Measurements from ENCODE around the gene BNC2.
A peak's percentile ranks its signal among the peaks of the same experiment; 100 is the strongest.

BNC2 gene

GRCh38 chr9:16396389-16396788 is 474.1 kb downstream of the BNC2 start:
- DNase-seq, result no peak

- DNase-seq, result no peak
Observed at GRCh38 chr9:16391369-16391768, 479.1 kb downstream of the BNC2 start.

- DNase-seq, result no peak
Observed at GRCh38 chr9:16387382-16387781, 483.1 kb downstream of the BNC2 start.

GRCh38 chr9:16386827-16387077 is 483.7 kb downstream of the BNC2 start:
- DNase-seq, result no peak

GRCh38 chr9:16386007-16386826 is 484.3 kb downstream of the BNC2 start:
- no peak for DNase-seq

- no peak for DNase-seq
Observed at GRCh38 chr9:16385590-16385989, 484.9 kb downstream of the BNC2 start.

GRCh38 chr9:16384993-16385392 is 485.5 kb downstream of the BNC2 start:
- no peak for DNase-seq

GRCh38 chr9:16377311-16377710 is 493.2 kb downstream of the BNC2 start:
- no peak for DNase-seq

- DNase-seq, result no peak
Observed at GRCh38 chr9:16371306-16371705, 499.2 kb downstream of the BNC2 start.

- DNase-seq, result no peak
Observed at GRCh38 chr9:16370647-16371046, 499.8 kb downstream of the BNC2 start.

GRCh38 chr9:16369427-16369826 is 501.0 kb downstream of the BNC2 start:
- DNase-seq, result no peak

- DNase-seq, result no peak
Observed at GRCh38 chr9:16368237-16369087, 502.0 kb downstream of the BNC2 start.

GRCh38 chr9:16367605-16368231 is 502.8 kb downstream of the BNC2 start:
- DNase-seq, result no peak

GRCh38 chr9:16364347-16364746 is 506.1 kb downstream of the BNC2 start:
- DNase-seq, result peak; percentile 26

GRCh38 chr9:16363916-16364315 is 506.6 kb downstream of the BNC2 start:
- DNase-seq, result no peak

- DNase-seq, result no peak
Observed at GRCh38 chr9:16363073-16363781, 507.2 kb downstream of the BNC2 start.

- no peak for DNase-seq
Observed at GRCh38 chr9:16361939-16362338, 508.5 kb downstream of the BNC2 start.

GRCh38 chr9:16361118-16361517 is 509.4 kb downstream of the BNC2 start:
- no peak for DNase-seq

- DNase-seq, result no peak
Observed at GRCh38 chr9:16360247-16360646, 510.2 kb downstream of the BNC2 start.

Measured in left hindlimb (tissue), 1 donor.